Middle frontal gyrus (tissue), 1 donor: Measurements from ENCODE around the gene SLC66A2.
"Not testable (repeated sequence)": the region's sequence is repeated elsewhere in the genome, so short reads cannot be mapped to it uniquely, and the experiment has no call there.

Experiments used
- DNase-seq: peaks from one replicate; pipeline ENCODE4 v3.0.0-alpha.2; 2015; ENCODE audit warnings: low spot score; ENCODE audit errors: extremely low spot score

The SLC66A2 gene

DNA sequence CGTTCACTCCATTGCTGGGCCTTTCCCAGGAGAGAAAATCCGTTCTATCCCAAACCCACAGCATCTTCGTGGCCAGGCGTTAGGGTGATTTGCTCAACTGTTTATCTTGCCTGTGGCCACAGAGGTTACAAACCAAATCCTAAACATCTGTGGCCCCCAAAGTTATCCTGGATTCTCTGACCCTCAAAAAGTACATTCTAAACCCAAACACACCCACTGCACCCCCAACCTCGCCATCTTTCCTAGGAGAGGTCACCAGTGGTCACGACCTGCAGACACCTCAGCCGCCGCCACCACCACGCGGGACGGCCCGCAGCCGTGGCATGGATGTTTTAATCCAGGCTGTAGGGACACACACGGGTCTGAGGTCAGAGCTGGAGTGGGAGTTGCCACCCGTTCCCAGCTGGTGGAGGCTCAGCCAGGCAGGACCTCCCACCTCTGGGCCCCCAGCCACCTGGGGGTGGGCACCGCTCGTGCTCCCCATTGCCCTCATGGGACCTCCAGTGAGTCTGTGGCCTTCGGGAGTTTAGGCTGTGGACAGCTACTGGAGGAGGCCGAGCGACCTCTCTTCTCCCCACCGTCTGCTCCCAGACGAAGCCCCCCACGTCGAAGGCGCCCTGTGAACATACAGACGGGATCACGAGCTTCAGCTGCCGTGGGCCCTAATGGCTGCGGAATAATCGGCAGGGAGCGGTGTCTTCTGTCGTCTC, 81.7 kb downstream of the SLC66A2 start:
- no peak for DNase-seq

DNA sequence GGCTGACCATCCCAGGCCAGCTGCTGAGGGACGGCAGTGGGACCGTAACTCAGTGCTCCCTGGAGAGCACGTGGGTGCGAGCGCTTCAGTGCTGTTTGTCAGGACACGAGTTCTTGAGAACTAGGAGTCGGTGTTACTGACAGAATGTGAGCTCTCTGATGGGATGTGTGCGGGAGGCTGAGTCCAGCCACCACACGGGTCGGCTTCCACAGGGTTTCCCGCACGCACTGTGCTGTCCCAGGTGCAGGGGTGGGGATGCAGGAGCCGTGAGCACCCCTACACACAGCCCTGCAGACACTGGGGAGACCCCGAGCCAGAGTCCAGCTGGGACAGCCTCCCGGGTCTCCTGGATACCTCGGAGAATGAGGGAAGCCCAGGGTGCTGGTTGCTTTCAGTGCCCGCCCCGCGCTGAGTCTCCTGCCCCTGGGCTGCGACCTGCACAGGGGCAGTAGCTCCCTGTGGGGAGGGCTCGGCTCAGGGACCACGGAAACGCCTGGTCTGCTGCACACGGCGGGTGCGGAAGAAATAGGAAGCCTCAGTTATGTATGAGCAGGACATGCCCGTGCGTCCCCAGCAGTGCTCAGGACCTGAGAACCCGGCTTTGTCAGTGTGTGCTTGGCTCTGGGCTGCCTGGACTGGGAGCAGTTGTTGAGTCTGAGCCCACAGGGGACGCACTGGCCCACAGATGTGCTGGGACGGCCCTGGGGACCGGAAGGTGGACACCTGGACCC, 82.5 kb downstream of the SLC66A2 start:
- DNase-seq, result no peak

DNA sequence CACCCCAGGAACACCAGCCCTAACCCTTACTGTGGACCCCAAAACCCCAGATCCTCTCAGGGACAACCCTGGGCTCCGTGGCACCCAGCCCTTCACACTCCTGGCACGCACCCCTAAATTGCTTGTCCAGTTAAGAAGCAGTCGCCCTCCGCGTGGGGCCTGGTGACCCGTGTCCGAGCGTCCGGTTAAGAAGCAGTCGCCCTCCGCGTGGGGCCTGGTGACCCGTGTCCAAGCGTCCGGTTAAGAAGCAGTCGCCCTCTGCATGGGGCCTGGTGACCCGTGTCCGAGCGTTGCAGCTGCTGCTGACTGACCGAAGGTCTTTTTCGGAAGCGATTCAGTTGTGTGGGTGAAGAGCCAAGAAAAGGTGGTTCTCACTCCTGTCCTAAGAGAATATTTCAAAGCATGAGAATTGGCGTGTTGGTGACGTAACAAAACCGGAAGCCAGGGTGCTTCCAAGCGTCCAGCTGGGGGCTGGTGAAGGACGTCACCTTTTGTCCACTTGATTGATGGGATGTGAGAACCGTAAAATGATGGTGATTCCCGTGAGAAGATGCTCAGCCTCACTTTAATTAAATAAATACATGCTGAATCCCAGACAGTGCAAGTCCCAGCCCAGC, 83.2 kb downstream of the SLC66A2 start:
- DNase-seq, result no peak

- no peak for DNase-seq
These were observed 83.8 kb downstream of the SLC66A2 start for GRCh38 chr18:79867666-79868065.

- DNase-seq, result no peak
These were observed 84.4 kb downstream of the SLC66A2 start for GRCh38 chr18:79866889-79867574.

GRCh38 chr18:79865951-79866350, 85.5 kb downstream of the SLC66A2 start:
- DNase-seq, result not testable (repeated sequence)

GRCh38 chr18:79864955-79865354, 86.5 kb downstream of the SLC66A2 start:
- DNase-seq, result not testable (repeated sequence)

- DNase-seq, result no peak
These were observed 87.3 kb downstream of the SLC66A2 start for GRCh38 chr18:79864006-79864725.

DNA sequence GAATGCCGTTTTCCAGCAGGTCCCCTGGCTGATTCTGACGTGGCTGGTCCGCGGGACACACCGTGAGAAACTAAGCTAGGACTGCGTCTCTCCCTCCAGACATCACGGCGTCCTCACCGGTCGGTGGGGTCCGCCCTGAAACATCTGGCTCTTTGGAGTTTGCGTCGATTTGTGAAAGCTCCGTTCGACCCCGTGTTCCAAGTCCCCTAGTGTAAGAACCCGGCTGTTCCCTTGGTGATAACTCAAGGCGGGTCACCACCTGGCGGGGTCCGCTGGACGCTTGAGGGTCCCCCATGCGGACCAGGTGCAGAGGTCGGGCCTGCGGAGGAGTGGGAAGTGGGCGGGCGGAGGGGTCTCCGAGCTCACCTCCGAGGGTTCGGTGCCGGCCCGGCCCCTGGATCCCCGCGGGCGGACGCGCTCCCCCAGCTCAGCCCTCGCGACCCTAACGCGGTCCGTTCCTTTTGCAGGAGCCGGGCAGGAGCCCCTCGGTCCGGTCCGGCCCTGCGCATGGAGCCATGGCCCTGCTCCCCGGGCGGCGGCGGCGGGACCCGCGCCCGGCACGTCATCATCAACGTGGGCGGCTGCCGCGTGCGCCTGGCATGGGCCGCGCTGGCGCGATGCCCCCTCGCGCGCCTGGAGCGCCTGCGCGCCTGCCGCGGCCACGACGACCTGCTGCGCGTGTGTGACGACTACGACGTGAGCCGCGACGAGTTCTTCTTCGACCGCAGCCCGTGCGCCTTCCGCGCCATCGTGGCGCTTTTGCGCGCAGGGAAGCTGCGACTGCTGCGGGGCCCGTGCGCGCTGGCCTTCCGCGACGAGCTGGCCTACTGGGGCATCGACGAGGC, 88.1 kb downstream of the SLC66A2 start:
- DNase-seq, result no peak

- no peak for DNase-seq
These were observed 88.9 kb downstream of the SLC66A2 start for GRCh38 chr18:79862562-79862961.

DNA sequence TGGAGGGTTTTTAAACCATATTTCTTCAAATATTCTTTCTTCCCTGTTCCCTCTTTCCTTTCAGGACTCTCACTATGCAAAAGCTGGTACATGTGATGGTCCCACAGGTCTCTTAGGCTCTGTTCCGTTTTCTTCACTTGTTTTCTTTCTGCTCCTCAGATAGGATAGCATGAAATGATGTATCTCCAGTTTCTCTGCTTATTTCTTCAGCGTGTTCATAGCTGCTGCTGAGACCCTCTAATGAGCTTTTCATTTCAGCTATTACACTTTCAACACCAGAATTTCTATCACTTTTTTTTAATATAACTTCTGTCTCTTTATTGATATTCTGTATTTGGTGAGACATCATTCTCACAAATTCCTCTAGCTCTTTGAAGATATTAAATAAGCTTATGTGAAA, 89.8 kb downstream of the SLC66A2 start:
- no peak for DNase-seq

- DNase-seq, result no peak
These were observed 92.1 kb downstream of the SLC66A2 start for GRCh38 chr18:79859314-79859713.

DNA sequence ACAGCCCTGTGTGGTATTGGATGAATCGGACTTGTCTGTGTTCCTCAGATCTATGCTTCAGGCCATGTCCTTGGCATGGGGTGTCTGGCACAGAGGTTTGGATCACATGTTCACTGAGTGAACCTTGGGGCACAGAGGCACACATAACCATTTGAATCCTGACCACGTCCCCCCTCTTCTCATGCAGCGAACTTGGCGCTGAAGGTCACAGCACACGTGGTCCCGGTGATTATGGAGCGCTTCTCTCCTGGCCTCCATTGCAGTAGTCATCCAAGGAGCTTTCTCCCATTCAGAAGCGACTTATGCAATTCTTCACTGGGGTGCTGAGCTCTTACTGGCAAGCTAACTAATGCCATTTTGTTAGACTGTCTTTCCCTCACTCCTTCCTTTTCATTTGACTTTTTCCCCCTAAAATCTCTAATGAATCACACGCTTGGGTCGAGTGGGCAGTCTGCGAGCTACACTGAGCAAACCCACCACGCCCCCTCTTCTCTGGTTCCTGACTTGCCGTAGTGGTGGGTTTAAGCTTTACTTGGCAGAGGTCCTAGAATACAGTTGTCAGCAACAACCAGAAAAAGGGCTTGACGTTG, 94.3 kb downstream of the SLC66A2 start:
- no peak for DNase-seq

GRCh38 chr18:79856119-79857007, 95.1 kb downstream of the SLC66A2 start:
- no peak for DNase-seq

GRCh38 chr18:79855147-79855933, 96.1 kb downstream of the SLC66A2 start:
- DNase-seq, result no peak

DNA sequence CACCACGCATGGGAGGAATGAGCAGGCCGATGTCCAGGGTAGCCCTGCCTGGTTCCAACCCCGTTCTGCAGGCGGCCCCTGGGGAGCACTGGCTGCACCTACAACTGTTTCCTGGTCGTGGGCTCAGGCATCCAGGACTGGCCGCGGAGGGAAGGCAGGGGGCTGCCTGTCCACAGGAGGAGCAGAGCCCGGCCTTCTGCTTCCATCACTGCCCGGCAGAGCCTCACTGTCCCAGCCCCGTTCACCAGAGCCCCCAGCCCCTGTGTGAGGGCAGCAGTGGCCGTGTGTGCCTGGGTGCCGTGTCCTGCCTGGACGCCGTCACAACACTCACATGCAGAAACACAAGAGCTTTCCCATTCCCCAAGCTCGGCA, 97.5 kb downstream of the SLC66A2 start:
- DNase-seq, result no peak

DNA sequence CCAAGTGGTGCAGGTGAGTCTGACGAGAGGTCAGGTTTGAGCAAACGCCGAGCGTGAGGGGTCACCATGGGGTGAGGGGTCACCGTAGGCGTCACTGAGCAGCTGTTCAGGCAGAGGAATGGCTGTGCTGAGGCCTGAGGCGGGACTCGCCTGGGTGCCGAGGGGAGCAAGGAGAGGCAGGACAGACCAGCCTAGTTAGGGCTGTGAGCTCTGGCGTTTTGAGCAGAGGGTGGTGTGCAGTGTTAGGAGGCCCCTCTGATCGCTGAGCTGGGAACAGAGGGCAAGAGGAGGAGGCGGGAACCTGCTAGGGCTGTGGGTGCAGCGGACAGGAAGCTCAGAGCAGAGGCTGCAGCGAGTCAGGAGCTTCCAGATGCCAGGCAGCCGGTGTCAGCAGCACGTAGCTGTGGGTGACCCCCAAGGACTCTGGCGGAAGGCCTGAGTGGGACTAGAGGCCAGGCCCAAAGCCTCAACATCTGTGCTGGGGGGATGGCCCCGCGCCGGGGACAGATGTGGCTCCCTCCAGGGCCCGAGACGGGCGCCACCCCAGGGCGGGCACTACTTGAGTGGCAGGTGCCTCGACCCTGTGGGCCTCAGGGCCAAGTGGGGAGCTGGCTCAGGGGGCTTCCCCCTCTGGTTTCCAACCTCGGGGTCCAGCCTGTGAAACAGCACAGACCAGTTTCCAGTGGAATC, 98.0 kb downstream of the SLC66A2 start:
- no peak for DNase-seq
